Measurements from ENCODE around the gene MLEC. TPM values are rescaled to one million over a fixed set of nuclear protein-coding genes. Genes with fewer than 3 reads are reported as not detected.

Gene MLEC
- total RNA-seq, 1 donor from 2014 or later = 167 TPM

DNA sequence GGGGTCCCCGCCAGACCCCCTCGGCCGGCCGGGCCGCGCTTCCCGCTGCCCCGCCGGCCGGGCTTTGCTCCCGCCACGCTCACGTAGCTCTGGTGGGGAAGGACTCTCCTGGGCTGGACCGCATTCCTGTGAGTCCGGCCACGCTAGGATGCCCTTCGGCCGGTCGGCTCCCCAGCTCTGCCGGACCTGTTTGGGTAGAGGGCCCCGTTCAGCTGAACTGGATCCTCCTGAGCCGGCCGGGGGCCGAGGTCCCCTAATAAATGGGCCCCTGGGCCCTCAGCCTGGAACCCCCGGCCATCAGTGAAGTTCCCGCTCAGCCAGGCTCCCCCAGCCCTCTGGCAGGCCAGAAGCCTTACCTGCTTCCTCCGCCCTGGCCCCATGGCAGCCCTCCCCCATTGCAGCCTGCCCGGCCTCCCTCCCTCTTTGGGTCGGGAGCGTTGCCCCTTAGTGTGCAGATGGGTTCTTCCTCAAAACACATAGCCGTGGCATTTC is 23.9 kb downstream of the MLEC start:
- Mint-ChIP-seq H3K9me3 (no peaks in the 10 kb centered on the region), H3K27me3 (ENCODE audit: low read depth) (no peaks in the 10 kb centered on the region), H3K36me3 (ENCODE audit: low read depth) (peaks cover 6% of the 10 kb centered on the region), H3K4me3 (peak overlapping the region; percentile 87), H3K4me1 (peaks cover 41% of the 10 kb centered on the region), H3K27ac (ENCODE audit: unreplicated experiment) (peak overlapping the region; percentile 89)
- TF ChIP-seq, protein P1, sequence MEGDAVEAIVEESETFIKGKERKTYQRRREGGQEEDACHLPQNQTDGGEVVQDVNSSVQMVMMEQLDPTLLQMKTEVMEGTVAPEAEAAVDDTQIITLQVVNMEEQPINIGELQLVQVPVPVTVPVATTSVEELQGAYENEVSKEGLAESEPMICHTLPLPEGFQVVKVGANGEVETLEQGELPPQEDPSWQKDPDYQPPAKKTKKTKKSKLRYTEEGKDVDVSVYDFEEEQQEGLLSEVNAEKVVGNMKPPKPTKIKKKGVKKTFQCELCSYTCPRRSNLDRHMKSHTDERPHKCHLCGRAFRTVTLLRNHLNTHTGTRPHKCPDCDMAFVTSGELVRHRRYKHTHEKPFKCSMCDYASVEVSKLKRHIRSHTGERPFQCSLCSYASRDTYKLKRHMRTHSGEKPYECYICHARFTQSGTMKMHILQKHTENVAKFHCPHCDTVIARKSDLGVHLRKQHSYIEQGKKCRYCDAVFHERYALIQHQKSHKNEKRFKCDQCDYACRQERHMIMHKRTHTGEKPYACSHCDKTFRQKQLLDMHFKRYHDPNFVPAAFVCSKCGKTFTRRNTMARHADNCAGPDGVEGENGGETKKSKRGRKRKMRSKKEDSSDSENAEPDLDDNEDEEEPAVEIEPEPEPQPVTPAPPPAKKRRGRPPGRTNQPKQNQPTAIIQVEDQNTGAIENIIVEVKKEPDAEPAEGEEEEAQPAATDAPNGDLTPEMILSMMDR (conservative IDR thresholded peaks at IDR 0.05) = no peak
- no peak for DNase-seq (ENCODE audit: low read depth, low spot score)

DNA sequence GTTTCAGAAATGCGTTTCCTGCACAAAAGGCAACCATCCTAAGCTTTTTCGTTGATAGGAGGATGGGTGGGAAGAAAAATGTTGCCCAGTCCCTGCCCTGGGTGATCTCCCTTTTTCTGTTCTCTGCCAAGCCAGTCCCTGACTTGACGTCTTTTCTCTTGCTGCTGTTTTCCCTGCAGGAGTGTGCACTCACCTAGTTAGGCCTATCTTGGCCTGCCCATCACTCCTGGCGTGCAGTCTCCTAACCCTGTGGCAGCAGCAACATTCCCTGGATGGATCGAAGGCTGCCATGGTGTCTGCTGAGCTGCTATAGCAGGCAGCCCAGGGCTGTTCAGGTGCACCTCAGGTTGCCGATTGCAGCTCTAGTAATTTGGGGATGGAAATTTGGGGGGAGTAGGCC is 24.5 kb downstream of the MLEC start:
- Mint-ChIP-seq H3K27ac (ENCODE audit: unreplicated experiment) (peak overlapping the region; percentile 21), H3K4me3 (peak overlapping the region; percentile 87), H3K9me3 (no peaks in the 10 kb centered on the region), H3K27me3 (ENCODE audit: low read depth) (no peaks in the 10 kb centered on the region), H3K4me1 (peaks cover 41% of the 10 kb centered on the region), H3K36me3 (ENCODE audit: low read depth) (peaks cover 6% of the 10 kb centered on the region)
- TF ChIP-seq, protein P1 (conservative IDR thresholded peaks at IDR 0.05) = no peak
- no peak for DNase-seq (ENCODE audit: low read depth, low spot score)

DNA sequence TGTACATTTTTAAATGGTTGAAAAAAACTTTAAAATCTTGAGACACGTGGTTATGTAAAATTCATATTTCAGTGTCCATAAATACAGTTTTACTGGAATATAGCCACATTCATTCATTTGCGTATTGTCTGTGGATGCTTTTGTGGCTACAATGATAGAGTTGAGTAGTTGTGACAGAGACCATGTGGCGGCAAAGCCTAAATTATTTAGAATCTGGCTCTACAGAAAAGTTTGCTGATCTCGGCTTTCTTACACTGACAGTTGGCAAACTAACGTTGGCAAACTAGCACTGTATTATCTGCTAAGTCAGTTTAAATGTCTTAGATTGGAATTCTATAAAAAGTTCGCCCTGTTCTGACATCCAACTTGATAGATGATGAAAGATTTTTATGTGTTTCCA is 25.7 kb downstream of the MLEC start:
- Mint-ChIP-seq H3K4me3 (peak overlapping the region; percentile 87), H3K36me3 (ENCODE audit: low read depth) (peaks cover 10% of the 10 kb centered on the region), H3K27me3 (ENCODE audit: low read depth) (no peaks in the 10 kb centered on the region), H3K9me3 (no peaks in the 10 kb centered on the region), H3K4me1 (peaks cover 41% of the 10 kb centered on the region), H3K27ac (ENCODE audit: unreplicated experiment) (no peak overlapping the region)
- TF ChIP-seq, protein P1 (conservative IDR thresholded peaks at IDR 0.05) = no peak
- no peak for DNase-seq (ENCODE audit: low read depth, low spot score)

DNA sequence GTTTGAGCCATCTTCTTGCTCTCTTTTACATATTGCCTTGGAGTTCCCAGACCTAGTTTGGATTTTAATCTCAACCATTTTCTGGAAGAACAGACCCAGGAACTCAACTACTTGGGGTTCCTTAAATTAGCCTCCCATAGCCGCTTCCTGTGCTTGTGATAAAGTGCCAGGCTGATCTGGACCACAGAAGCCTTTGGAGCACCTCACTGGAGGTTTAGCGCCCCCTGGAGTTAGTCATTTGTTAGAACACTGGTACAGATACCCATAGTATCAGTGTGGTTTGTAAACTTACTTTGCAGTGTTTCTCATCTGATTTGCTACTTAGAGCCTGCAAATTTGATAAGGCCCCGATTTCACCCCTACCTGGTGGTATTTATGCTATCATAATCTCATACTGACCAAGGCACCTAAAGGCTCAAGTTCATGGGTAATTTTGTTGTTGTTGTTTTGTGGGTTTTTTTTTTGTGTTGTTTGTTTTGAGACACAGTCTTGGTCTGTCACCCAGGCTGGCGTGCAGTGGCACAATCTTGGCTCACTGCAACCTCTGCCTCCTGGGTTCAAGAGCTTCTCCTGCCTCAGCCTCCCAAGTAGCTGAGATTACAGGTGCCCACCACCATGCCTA is 27.0 kb downstream of the MLEC start:
- H3K4me3 Mint-ChIP-seq = peak overlapping the region; percentile 85
- H3K36me3 Mint-ChIP-seq (ENCODE audit: low read depth) = peaks cover 14% of the 10 kb centered on the region
- H3K27ac Mint-ChIP-seq (ENCODE audit: unreplicated experiment) = no peak overlapping the region
- H3K27me3 Mint-ChIP-seq (ENCODE audit: low read depth) = no peaks in the 10 kb centered on the region
- peaks cover 35% of the 10 kb centered on the region for H3K4me1 Mint-ChIP-seq
- TF ChIP-seq, protein P1 (conservative IDR thresholded peaks at IDR 0.05) = peak; percentile 90
- H3K9me3 Mint-ChIP-seq = no peaks in the 10 kb centered on the region
- peak; percentile 83 for DNase-seq (ENCODE audit: low read depth, low spot score)

DNA sequence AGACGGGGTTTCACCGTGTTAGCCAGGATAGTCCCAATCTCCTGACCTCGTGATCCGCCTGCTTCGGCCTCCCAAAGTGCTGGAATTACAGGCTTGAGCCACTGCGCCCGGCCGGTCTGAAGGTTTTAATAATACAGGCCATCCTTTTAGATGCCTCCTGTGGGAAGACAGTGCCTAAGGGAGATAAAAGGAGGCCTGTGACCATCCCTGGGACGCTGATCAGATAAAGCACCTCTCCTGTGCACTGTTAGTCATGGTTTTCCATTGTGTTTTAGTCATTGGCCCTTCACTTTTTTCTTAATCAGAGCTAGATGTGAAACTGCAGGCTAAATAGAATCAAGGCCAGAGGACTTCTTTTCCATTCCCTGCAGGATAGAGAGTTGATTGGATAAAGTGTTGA is 31.1 kb downstream of the MLEC start:
- peaks cover 21% of the 10 kb centered on the region for H3K36me3 Mint-ChIP-seq (ENCODE audit: low read depth)
- peaks cover 8% of the 10 kb centered on the region for H3K4me1 Mint-ChIP-seq

More for the DNA sequence above, 31.1 kb downstream of the MLEC start:
- Mint-ChIP-seq H3K27ac (ENCODE audit: unreplicated experiment) (no peak overlapping the region), H3K9me3 (no peaks in the 10 kb centered on the region), H3K4me3 (no peak overlapping the region), H3K27me3 (ENCODE audit: low read depth) (no peaks in the 10 kb centered on the region)
- no peak for DNase-seq (ENCODE audit: low read depth, low spot score)
- TF ChIP-seq, protein P1 (conservative IDR thresholded peaks at IDR 0.05) = no peak
